ENCODE data around the gene KIFC1. TPM values are rescaled to one million over a fixed set of nuclear protein-coding genes. Genes with fewer than 3 reads are reported as not detected.
A peak's percentile ranks its signal among the peaks of the same experiment; 100 is the strongest.

The KIFC1 gene
- total and polyA plus RNA-seq, 2 donors (not counting 1 experiment from before 2014, with no cell fraction given): 0.79 to 1.0 TPM

- Mint-ChIP-seq H3K4me3 (peak overlapping the region; percentile 96), H3K4me1 (peaks cover 71% of the 10 kb centered on the region), H3K27ac (peak overlapping the region; percentile 97), H3K27me3 (peaks cover 4% of the 10 kb centered on the region), H3K9me3 (ENCODE audit: insufficient read depth) (no peaks in the 10 kb centered on the region)
- Histone ChIP-seq H3K79me2 (ENCODE audit: control insufficient read depth, insufficient read depth, low read length) (peaks cover 35% of the 10 kb centered on the region), H3K9me3 (ENCODE audit: control extremely low read depth in 1 of 3, control insufficient read depth in 2 of 3, insufficient read depth in 1 of 3, low read length in 2 of 3) (no peaks in the 10 kb centered on the region), H3K4me1 (ENCODE audit: control insufficient read depth in 2 of 2, insufficient read depth in 2 of 2, low read length in 2 of 2) (peaks cover 47 to 72% of the 10 kb centered on the region in 2 donors), H4K20me1 (ENCODE audit: control insufficient read depth, insufficient read depth, low read length, poor library complexity, severe bottlenecking) (peaks cover 10% of the 10 kb centered on the region), H3K36me3 (replicated peaks in 1 of 2; ENCODE audit: control extremely low read depth in 1 of 2, control insufficient read depth in 1 of 2, extremely low read depth in 1 of 2, insufficient read depth in 2 of 2, low read length in 1 of 2) (peaks cover 0 to 41% of the 10 kb centered on the region in 2 experiments), H3K4me3 (ENCODE audit: control extremely low read depth in 1 of 5, extremely low read depth in 1 of 5, insufficient read depth in 1 of 5, low read depth in 2 of 5, low read length in 4 of 5) (peak overlapping the region; percentile 58 to 84 (median 69)), H2AFZ (ENCODE audit: insufficient read depth, low read depth, low read length, poor library complexity, severe bottlenecking) (peak overlapping the region; percentile 64), H3K27me3 (replicated peaks in 1 of 4; ENCODE audit: control extremely low read depth in 1 of 4, control insufficient read depth in 3 of 4, insufficient read depth in 4 of 4, low read length in 3 of 4) (peaks cover 0 to 3% (median 0%) of the 10 kb centered on the region in 4 experiments), H3K9ac (ENCODE audit: low read length) (peak overlapping the region; percentile 89), H3K4me2 (replicated peaks; ENCODE audit: low read depth, low read length, poor library complexity, severe bottlenecking) (peak overlapping the region; percentile 92), H3K27ac (ENCODE audit: low read length in 2 of 2) (peak overlapping the region; percentile 89 to 93)
- CTCF ChIA-PET: interaction anchor here (0.9 kb wide), 1 partner anchor 12 kb away, joined by 6 read pairs; no protein-coding TSS in a partner anchor
- TF ChIP-seq CTCF (IDR thresholded peaks at IDR 0.05) (no peak), EZH2 (IDR thresholded peaks at IDR 0.05; ENCODE audit: borderline replicate concordance, insufficient read depth, low read depth, low read length, poor library complexity, severe bottlenecking) (no peak)
- no peak for DNase-seq
- intact Hi-C loops (cut with micrococcal nuclease): no loop called here
- POLR2A ChIA-PET: interaction anchor here (0.7 to 1.6 kb wide), 5 partner anchors 37 to 163 kb away, joined by 3 to 4 read pairs (median 3); partner anchors contain the start of genes BAK1, RPS18, TAPBP and VPS52
- ATAC-seq (ENCODE audit: low read depth): no peak
- WGBS (ENCODE audit: insufficient coverage): 0% methylated on average over 18 of the region's 25 CpGs
Measured at GRCh38 chr6:33417128-33417902, 25.7 kb downstream of the KIFC1 start.

Measured in B cell (primary cell).